OCI-LY7 (cell line): Measurements from ENCODE around the gene OSBP.

Experiments used
- CTCF ChIP-seq: fragments of 200-600 bp; sonication (generic); conservative IDR thresholded peaks from 2 replicates; pipeline ENCODE4 v1.5.1; 2014; ENCODE audit warnings: mild to moderate bottlenecking, antibody characterized with exemption, low read length, moderate library complexity, mixed read lengths
- EZH2phosphoT487 ChIP-seq: fragments of 200-600 bp; sonication (generic); IDR thresholded peaks from 2 replicates; pipeline ENCODE4 v1.6.1; 2018; ENCODE audit warnings: low read depth, borderline replicate concordance, mild to moderate bottlenecking, mixed run types, antibody characterized with exemption, low read length, moderate library complexity, mixed read lengths

DNA sequence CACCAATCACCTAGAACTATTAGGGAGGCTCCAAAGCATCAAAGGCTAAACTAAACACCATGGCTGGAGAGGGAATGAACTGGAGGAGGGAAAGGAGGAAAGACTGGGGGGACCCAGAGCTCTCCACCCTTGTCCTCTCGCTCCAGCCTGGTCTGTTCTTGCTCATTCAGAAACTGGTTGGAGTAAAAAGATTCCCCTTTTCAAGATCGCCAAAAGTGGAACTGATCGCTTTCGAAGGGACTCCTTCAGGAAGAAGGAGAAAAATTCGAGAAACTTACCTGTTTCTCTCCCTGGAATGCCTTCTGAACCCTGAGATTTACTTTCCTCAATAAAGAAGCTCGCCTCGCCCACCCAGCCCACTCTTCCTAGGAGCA, 57.3 kb downstream of the OSBP start:
- TF ChIP-seq CTCF (no peak), EZH2phosphoT487 (no peak)
